Keratinocyte (primary cell): Measurements from ENCODE around the gene VPS25. TPM values are rescaled to one million over a fixed set of nuclear protein-coding genes. Genes with fewer than 3 reads are reported as not detected.

ENCODE experiments used
- DNase-seq: peaks from one replicate; pipeline ENCODE4 v3.0.0-alpha.2; 2011; ENCODE audit warnings: low read depth, missing footprints, low spot score
- FAIRE-seq: peaks from 2 replicates; lab custom pipeline; 2011; peaks lifted over from hg19 to GRCh38; lab: Jason Lieb, UNC
- H2AFZ ChIP-seq: 2 replicates; pipeline ENCODE4 v1.6.0; 2012; ENCODE audit warnings: low read length, control low read depth, inconsistent platforms; ENCODE audit not compliant: control insufficient read depth
- H3K27ac ChIP-seq: 2 replicates; pipeline ENCODE4 v1.5.1; 2011; ENCODE audit warnings: low read length; ENCODE audit not compliant: control insufficient read depth, insufficient read depth
- H3K27me3 ChIP-seq: 3 replicates; pipeline ENCODE4 v1.6.0; 2011; ENCODE audit warnings: low read length; ENCODE audit not compliant: control insufficient read depth, insufficient read depth; ENCODE audit errors: extremely low read depth
- H3K36me3 ChIP-seq, 2 experiments: 2 replicates in 1 of 2; 3 replicates in 1 of 2; pipeline ENCODE4 v1.5.1; 2011; ENCODE audit warnings: low read length in 2 of 2, mild to moderate bottlenecking in 1 of 2; ENCODE audit not compliant: control insufficient read depth in 2 of 2, insufficient read depth in 2 of 2; ENCODE audit errors: extremely low read depth in 1 of 2
- H3K4me1 ChIP-seq: 3 replicates; pipeline ENCODE4 v1.5.1; 2011; ENCODE audit warnings: low read length; ENCODE audit not compliant: control insufficient read depth, insufficient read depth; ENCODE audit errors: extremely low read depth
- H3K4me2 ChIP-seq: 3 replicates; pipeline ENCODE4 v1.6.0; 2011; ENCODE audit warnings: low read depth, low read length; ENCODE audit not compliant: control insufficient read depth, insufficient read depth; ENCODE audit errors: extremely low read depth
- H3K4me3 ChIP-seq, 3 experiments: fragments of 200-600 bp in 1 of 3; sonication (generic) in 1 of 3; 2 replicates in 2 of 3; 3 replicates in 1 of 3; pipeline ENCODE4 v1.5.1; 2011 to 2016; ENCODE audit warnings: low read length in 3 of 3, mild to moderate bottlenecking in 3 of 3, control low read depth in 2 of 3, inconsistent platforms in 1 of 3, low read depth in 1 of 3, mixed read lengths in 1 of 3, mixed run types in 1 of 3, moderate library complexity in 1 of 3; ENCODE audit not compliant: control insufficient read depth in 2 of 3, insufficient read depth in 2 of 3; ENCODE audit errors: extremely low read depth in 1 of 3
- H3K79me2 ChIP-seq: 2 replicates; pipeline ENCODE4 v1.6.0; 2012; ENCODE audit warnings: low read length; ENCODE audit not compliant: control insufficient read depth, insufficient read depth
- H3K9ac ChIP-seq: 3 replicates; pipeline ENCODE4 v1.6.0; 2011; ENCODE audit warnings: low read length; ENCODE audit not compliant: control insufficient read depth, insufficient read depth; ENCODE audit errors: extremely low read depth
- H3K9me1 ChIP-seq: 3 replicates; pipeline ENCODE4 v1.6.0; 2011; ENCODE audit warnings: low read length; ENCODE audit not compliant: control insufficient read depth, insufficient read depth; ENCODE audit errors: extremely low read depth
- H3K9me3 ChIP-seq: 2 replicates; pipeline ENCODE4 v1.5.1; 2012; ENCODE audit warnings: low read depth, low read length; ENCODE audit not compliant: control insufficient read depth
- H4K20me1 ChIP-seq: 3 replicates; pipeline ENCODE4 v1.6.0; 2011; ENCODE audit warnings: low read length; ENCODE audit not compliant: control insufficient read depth, insufficient read depth; ENCODE audit errors: extremely low read depth
- CTCF ChIP-seq, 3 experiments: IDR thresholded peaks in 1 of 3; conservative IDR thresholded peaks in 1 of 3; optimal IDR thresholded peaks in 1 of 3; 2 replicates in 2 of 3; 3 replicates in 1 of 3; pipeline versions ENCODE3 to v1.5.1; 2011; ENCODE audit warnings: low read length in 3 of 3, mild to moderate bottlenecking in 3 of 3, moderate library complexity in 2 of 3, control low read depth in 1 of 3, inconsistent platforms in 1 of 3; ENCODE audit not compliant: insufficient read depth in 2 of 3; ENCODE audit errors: extremely low read depth in 1 of 3
- EZH2 ChIP-seq: IDR thresholded peaks from one replicate; pipeline ENCODE4 v1.6.1; 2012; ENCODE audit warnings: inconsistent platforms, mild to moderate bottlenecking, low read length, moderate library complexity
- dilution Hi-C: fragments of 300-500 bp; cut with MboI; formaldehyde crosslinking; loops from one replicate; pipeline ENCODE4 v1.7.0; 2020; ENCODE audit warnings: low sequenced_read_pairs; ENCODE audit not compliant: extremely low pct_ligation_motif_present
- polyA plus RNA-seq, 5 experiments: library from polyadenylated mRNA; depleted of rRNA in 3 of 5; stranded (reverse) in 3 of 5; stranded (forward) in 1 of 5; unstranded in 1 of 5; fragments of >200 nt; gene quantifications; 1 replicate in 1 of 5; 2 replicates in 3 of 5; 3 replicates in 1 of 5; pipeline versions ENCODE4 v1.2.1 to v1.2.3, GENCODE V29; 2011 to 2012; ENCODE audit warnings: missing spikeins in 2 of 5, low read depth in 1 of 5, low replicate concordance in 1 of 5

VPS25 gene
- polyA plus RNA-seq, 1 donor (not counting 4 experiments of a cell fraction or from before 2014, with no cell fraction given), result 122 TPM

- TF ChIP-seq EZH2, result no peak
- no peak for TF ChIP-seq CTCF (optimal IDR thresholded peaks at IDR 0.05 in 1 of 3, IDR thresholded peaks at IDR 0.05 in 1 of 3, conservative IDR thresholded peaks at IDR 0.05 in 1 of 3; ENCODE audit: extremely low read depth in 1 of 3, insufficient read depth in 2 of 3, low read length in 3 of 3)
- H4K20me1 ChIP-seq, result no peaks in the 10 kb centered on the region
- no peak overlapping the region for H3K9ac ChIP-seq
- dilution Hi-C loops, result no loop called here
- H3K4me2 ChIP-seq, result peak overlapping the region; percentile 56
- DNase-seq (no peak), FAIRE-seq (no peak)
- no peaks in the 10 kb centered on the region for H3K9me3 ChIP-seq
- no peaks in the 10 kb centered on the region for H3K9me1 ChIP-seq
- H2AFZ ChIP-seq, result no peak overlapping the region
- H3K79me2 ChIP-seq, result no peaks in the 10 kb centered on the region
- peaks cover 37% of the 10 kb centered on the region for H3K27me3 ChIP-seq
- peak overlapping the region in 1 of 3 experiments; percentile 18 for H3K4me3 ChIP-seq
- peaks cover 19% of the 10 kb centered on the region for H3K4me1 ChIP-seq
- H3K36me3 ChIP-seq, result peaks cover 6 to 11% of the 10 kb centered on the region in 2 experiments
- H3K27ac ChIP-seq, result no peak overlapping the region
These were observed 10.5 kb downstream of the VPS25 start for GRCh38 chr17:42783791-42784138.

DNA sequence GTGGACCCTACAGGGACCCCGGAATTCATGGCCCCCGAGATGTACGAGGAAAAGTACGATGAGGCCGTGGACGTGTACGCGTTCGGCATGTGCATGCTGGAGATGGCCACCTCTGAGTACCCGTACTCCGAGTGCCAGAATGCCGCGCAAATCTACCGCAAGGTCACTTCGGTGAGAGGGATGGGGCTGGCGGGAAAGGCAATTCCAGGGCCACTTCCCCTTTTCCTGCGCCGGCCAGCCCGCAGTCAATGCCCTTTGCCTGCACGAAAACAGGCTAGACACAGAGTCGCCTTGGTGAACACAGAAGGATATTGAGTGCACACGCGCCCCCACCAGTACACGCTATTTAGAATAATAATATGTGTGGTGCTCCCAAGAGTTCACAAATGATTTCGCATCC is 11.2 kb downstream of the VPS25 start:
- Histone ChIP-seq H3K27me3 (peaks cover 37% of the 10 kb centered on the region), H3K4me1 (peaks cover 19% of the 10 kb centered on the region), H2AFZ (no peak overlapping the region), H3K4me2 (no peak overlapping the region), H3K9ac (no peak overlapping the region), H3K36me3 (peaks cover 3 to 6% of the 10 kb centered on the region in 2 experiments), H3K4me3 (no peak overlapping the region), H4K20me1 (no peaks in the 10 kb centered on the region), H3K79me2 (no peaks in the 10 kb centered on the region), H3K9me3 (no peaks in the 10 kb centered on the region), H3K27ac (no peak overlapping the region), H3K9me1 (no peaks in the 10 kb centered on the region)
- DNase-seq (no peak), FAIRE-seq (no peak)
- dilution Hi-C loops, result no loop called here
- TF ChIP-seq EZH2 (no peak), CTCF (optimal IDR thresholded peaks at IDR 0.05 in 1 of 3, IDR thresholded peaks at IDR 0.05 in 1 of 3, conservative IDR thresholded peaks at IDR 0.05 in 1 of 3; ENCODE audit: extremely low read depth in 1 of 3, insufficient read depth in 2 of 3, low read length in 3 of 3) (no peak)
